RWPE2 (cell line): ENCODE measurements around the gene DAAM1.

Experiments
- ATAC-seq: fragments of 200-7000 bp; cut with Tn5 transposase; 3 replicates; pipeline ENCODE4 v1.9.1; 2021; ENCODE audit warnings: low read depth
- DNase-seq: peaks from one replicate; pipeline ENCODE4 v3.0.0-alpha.2; 2020; ENCODE audit warnings: low spot score
- H3K27ac ChIP-seq: fragments of 450-650 bp; 2 replicates; pipeline ENCODE4 v1.5.1; 2017; ENCODE audit warnings: mild to moderate bottlenecking; ENCODE audit not compliant: poor library complexity, severe bottlenecking
- H3K27me3 ChIP-seq: fragments of 250-450 bp; sonication (Bioruptor Pico); 2 replicates; pipeline ENCODE4 v1.5.1; 2021; ENCODE audit warnings: mild to moderate bottlenecking, moderate library complexity; ENCODE audit not compliant: insufficient read depth, poor library complexity, severe bottlenecking
- H3K36me3 ChIP-seq: fragments of 250-450 bp; sonication (Bioruptor Pico); 2 replicates; pipeline ENCODE4 v1.5.1; 2020; ENCODE audit warnings: low read depth, mild to moderate bottlenecking, moderate library complexity
- H3K4me1 ChIP-seq: fragments of 250-450 bp; sonication (Bioruptor Pico); 2 replicates; pipeline ENCODE4 v1.5.1; 2021; ENCODE audit warnings: mild to moderate bottlenecking, moderate library complexity; ENCODE audit not compliant: insufficient read depth, poor library complexity, severe bottlenecking
- H3K4me3 ChIP-seq: fragments of 250-450 bp; sonication (Bioruptor Pico); 2 replicates; pipeline ENCODE4 v1.5.1; 2021; ENCODE audit warnings: mild to moderate bottlenecking, moderate library complexity; ENCODE audit not compliant: severe bottlenecking
- H3K9me3 ChIP-seq: fragments of 250-450 bp; sonication (Bioruptor Pico); 2 replicates; pipeline ENCODE4 v1.5.1; 2021; ENCODE audit warnings: mild to moderate bottlenecking, moderate library complexity; ENCODE audit not compliant: severe bottlenecking
- TF ChIP-seq, protein P1 (sequence below): fragments of 450-650 bp; IDR thresholded peaks from one replicate; pipeline ENCODE4 v1.5.1; 2017; ENCODE audit warnings: mild to moderate bottlenecking, moderate library complexity; ENCODE audit not compliant: poor library complexity, severe bottlenecking

The DAAM1 gene

DNA sequence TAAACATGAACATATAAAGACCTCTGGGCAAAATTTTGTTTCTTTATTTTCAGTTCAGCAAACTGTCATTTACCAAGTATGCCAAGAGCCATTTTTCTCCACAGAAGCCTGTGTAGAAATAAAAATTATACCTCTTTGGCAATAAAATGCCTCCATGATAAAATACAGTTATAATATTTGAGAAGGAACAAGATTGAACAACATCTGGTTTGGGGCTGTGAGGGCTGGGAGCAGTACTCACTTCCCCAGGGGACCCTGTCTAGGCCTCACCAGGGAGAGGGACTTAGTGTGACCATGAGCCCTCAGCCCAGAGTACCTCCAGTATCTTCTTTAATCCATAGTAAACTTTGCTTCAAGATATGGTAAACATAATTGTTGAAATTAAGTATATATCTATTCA is 65.1 kb downstream of the DAAM1 start:
- Histone ChIP-seq H3K9me3 (no peaks in the 10 kb centered on the region), H3K27ac (no peak overlapping the region), H3K4me1 (peaks cover 13% of the 10 kb centered on the region), H3K27me3 (no peaks in the 10 kb centered on the region), H3K36me3 (no peaks in the 10 kb centered on the region), H3K4me3 (no peak overlapping the region)
- TF ChIP-seq, protein P1, sequence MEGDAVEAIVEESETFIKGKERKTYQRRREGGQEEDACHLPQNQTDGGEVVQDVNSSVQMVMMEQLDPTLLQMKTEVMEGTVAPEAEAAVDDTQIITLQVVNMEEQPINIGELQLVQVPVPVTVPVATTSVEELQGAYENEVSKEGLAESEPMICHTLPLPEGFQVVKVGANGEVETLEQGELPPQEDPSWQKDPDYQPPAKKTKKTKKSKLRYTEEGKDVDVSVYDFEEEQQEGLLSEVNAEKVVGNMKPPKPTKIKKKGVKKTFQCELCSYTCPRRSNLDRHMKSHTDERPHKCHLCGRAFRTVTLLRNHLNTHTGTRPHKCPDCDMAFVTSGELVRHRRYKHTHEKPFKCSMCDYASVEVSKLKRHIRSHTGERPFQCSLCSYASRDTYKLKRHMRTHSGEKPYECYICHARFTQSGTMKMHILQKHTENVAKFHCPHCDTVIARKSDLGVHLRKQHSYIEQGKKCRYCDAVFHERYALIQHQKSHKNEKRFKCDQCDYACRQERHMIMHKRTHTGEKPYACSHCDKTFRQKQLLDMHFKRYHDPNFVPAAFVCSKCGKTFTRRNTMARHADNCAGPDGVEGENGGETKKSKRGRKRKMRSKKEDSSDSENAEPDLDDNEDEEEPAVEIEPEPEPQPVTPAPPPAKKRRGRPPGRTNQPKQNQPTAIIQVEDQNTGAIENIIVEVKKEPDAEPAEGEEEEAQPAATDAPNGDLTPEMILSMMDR: no peak
- no peak for ATAC-seq
- no peak for DNase-seq

DNA sequence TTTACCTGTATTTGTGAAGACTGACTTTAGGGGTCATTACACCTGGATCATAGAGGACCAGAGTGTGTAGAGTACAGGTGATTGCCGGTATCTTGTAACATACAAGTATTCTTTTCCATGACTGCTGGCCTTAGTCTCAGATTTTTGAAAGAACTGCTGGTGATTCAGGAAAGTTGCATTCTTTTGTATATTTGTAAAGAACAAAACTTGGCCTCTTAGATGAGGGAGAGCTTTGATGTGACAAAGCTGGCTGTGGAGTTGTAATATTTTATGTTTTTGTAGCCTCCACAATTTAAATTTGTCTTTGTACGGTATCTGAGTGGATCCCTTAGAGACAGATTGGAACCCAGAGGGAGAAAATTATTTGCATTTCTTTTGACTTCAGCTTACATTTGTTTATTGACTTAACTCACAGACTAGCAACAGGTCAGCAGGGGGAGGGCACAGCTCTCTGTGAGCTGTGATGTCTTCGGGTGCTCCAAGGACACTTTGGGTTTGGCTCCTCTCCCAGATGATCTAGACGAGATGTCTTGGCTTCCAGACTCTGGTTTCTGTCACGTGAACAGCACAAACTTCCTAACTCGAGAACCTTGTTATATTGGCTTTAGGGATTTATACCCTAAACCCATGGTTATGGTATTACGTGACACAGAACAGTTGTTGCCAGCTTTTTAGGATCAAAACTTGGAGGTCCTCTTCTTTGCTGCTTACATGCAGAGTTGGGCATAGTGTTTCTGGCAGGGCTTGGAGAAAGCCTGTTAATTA is 65.9 kb downstream of the DAAM1 start:
- no peaks in the 10 kb centered on the region for H3K9me3 ChIP-seq
- DNase-seq: no peak
- TF ChIP-seq, protein P1: no peak
- peaks cover 13% of the 10 kb centered on the region for H3K4me1 ChIP-seq
- peak; percentile 68 for ATAC-seq
- H3K4me3 ChIP-seq: no peak overlapping the region
- no peak overlapping the region for H3K27ac ChIP-seq
- H3K36me3 ChIP-seq: no peaks in the 10 kb centered on the region
- no peaks in the 10 kb centered on the region for H3K27me3 ChIP-seq

DNA sequence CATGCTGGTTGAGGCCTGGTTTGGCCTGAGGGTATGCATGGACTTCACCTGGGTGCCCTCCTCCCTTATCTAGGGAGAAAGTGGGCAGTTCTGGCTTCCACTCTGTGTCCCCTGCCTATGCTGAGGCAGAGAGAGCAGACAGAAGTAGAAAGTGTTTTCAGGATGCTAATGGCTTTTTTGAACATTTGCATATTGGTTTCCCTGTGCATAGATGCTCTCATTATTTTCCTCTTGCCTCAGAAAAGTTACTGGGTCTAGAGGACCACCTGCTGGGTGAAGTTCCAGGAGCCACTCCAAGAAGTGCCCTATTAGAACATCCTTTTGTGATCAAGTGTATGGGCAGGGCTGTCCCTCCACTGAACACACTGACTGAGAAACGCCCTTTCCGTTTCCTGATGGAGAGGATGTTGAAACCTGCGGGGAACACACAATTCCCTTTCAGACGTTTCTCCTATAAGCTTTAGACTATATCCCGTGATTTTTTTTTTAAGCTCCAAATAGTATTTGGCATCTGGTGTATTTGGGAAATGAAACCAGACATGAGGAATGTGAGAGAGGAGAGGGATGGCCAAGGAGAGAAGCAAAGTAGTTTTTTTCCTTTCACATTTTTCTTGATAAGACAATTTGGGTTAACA is 66.6 kb downstream of the DAAM1 start:
- no peak overlapping the region for H3K4me3 ChIP-seq
- no peaks in the 10 kb centered on the region for H3K27me3 ChIP-seq
- DNase-seq (no peak), ATAC-seq (no peak)
- H3K27ac ChIP-seq: no peak overlapping the region
- H3K36me3 ChIP-seq: no peaks in the 10 kb centered on the region
- peaks cover 13% of the 10 kb centered on the region for H3K4me1 ChIP-seq
- TF ChIP-seq, protein P1: no peak
- no peaks in the 10 kb centered on the region for H3K9me3 ChIP-seq

DNA sequence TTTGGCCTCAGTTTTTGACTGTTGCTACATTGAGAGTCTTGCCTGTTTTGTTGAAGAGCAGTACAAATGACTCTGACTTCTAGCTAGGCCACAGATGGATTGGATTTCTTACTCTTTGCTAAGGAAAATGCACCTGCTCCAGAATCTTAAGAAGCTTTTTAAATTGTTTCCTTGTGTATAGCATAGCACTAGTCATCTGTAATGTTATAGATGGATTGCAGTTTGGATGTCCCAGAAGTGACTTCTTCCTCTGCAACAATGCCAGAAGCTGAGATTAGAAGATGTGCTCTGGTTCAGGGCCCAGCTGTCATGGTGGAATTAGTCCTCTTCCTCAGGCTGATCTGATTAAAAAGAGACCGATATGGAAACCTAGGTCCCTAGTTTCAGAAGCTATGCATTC is 67.9 kb downstream of the DAAM1 start:
- no peak overlapping the region for H3K27ac ChIP-seq
- TF ChIP-seq, protein P1: no peak
- DNase-seq: no peak
- no peak overlapping the region for H3K4me3 ChIP-seq
- ATAC-seq: no peak
- no peaks in the 10 kb centered on the region for H3K9me3 ChIP-seq
- peaks cover 13% of the 10 kb centered on the region for H3K4me1 ChIP-seq
- H3K36me3 ChIP-seq: no peaks in the 10 kb centered on the region
- no peaks in the 10 kb centered on the region for H3K27me3 ChIP-seq

DNA sequence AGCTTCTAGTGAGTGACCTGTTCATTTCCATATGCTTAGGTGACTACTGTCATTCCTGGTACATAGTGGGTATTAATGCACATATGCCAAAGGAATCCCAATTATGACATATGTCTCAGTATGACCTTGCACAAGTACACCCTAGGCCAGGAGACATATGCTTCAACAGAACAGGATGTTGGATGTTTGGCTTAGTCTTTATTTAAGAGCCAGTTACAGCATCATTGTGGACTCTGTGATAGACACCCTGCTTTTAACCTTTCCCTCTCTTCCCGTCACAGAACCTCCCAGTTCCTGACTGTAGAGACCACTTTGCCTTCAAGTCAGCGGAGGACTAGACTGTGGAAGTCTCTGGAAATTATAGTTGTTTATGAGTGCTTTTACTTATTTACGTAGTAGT is 72.9 kb downstream of the DAAM1 start:
- Histone ChIP-seq H3K36me3 (no peaks in the 10 kb centered on the region), H3K4me3 (no peak overlapping the region), H3K4me1 (no peaks in the 10 kb centered on the region), H3K27me3 (no peaks in the 10 kb centered on the region), H3K9me3 (no peaks in the 10 kb centered on the region), H3K27ac (no peak overlapping the region)
- ATAC-seq (peak; percentile 25; the same call in 1 of the 3 replicates), DNase-seq (no peak)
- TF ChIP-seq, protein P1: no peak
